ENCODE results near the gene ZNF385B.

DNA sequence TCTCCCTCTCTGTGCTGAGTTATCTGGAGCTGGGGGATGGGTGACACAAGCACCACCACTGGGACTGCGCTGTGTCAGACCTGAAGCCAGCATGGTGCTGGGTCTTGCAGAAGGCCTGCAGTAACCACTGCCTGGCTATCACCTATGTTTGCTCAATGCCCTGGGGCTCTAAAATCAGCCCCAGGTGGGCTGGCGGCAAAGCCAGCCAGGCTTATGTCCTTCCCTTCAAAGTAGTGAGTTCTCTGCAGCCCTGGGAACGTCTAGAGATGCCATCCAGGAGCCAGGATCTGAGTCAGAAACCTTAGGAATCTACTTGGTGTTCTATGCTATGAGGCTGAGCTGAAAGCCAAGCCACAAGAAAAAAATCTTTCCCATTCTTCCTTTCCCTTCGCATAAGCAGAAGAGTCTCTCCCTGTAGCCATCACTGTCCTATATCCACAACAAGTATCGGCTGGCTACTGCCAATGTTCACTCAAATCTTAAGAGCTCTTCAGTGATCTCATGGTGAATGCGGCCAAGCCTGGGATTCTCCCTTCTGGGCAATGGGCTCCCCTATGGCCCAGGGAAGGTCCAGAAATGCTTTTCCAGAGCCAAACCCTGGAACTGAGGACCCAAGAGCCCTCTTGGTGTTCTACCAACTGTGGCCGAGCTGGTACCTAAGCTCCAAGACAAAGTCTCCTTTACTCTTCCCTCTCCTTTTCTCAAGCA lies 248.7 kb downstream of the ZNF385B start:
- TF ChIP-seq, protein P1, sequence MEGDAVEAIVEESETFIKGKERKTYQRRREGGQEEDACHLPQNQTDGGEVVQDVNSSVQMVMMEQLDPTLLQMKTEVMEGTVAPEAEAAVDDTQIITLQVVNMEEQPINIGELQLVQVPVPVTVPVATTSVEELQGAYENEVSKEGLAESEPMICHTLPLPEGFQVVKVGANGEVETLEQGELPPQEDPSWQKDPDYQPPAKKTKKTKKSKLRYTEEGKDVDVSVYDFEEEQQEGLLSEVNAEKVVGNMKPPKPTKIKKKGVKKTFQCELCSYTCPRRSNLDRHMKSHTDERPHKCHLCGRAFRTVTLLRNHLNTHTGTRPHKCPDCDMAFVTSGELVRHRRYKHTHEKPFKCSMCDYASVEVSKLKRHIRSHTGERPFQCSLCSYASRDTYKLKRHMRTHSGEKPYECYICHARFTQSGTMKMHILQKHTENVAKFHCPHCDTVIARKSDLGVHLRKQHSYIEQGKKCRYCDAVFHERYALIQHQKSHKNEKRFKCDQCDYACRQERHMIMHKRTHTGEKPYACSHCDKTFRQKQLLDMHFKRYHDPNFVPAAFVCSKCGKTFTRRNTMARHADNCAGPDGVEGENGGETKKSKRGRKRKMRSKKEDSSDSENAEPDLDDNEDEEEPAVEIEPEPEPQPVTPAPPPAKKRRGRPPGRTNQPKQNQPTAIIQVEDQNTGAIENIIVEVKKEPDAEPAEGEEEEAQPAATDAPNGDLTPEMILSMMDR (IDR thresholded peaks at IDR 0.05; ENCODE audit: poor library complexity, severe bottlenecking), result no peak
- TF ChIP-seq SMC3 (conservative IDR thresholded peaks at IDR 0.05; ENCODE audit: poor library complexity) (no peak), MXI1 (conservative IDR thresholded peaks at IDR 0.05; ENCODE audit: poor library complexity, severe bottlenecking) (no peak), EZH2 (IDR thresholded peaks at IDR 0.05; ENCODE audit: borderline replicate concordance, insufficient read depth, low read length, poor library complexity, severe bottlenecking) (no peak), TAF1 (IDR thresholded peaks at IDR 0.05; ENCODE audit: low read depth) (no peak), POLR2AphosphoS5 (IDR thresholded peaks at IDR 0.05) (no peak), REST (IDR thresholded peaks at IDR 0.05; ENCODE audit: borderline replicate concordance) (no peak), EP300 (conservative IDR thresholded peaks at IDR 0.05; ENCODE audit: poor library complexity, severe bottlenecking) (no peak), RAD21 (conservative IDR thresholded peaks at IDR 0.05) (no peak)

Data from neural cell (in vitro differentiated cells).